Central memory CD8-positive, alpha-beta T cell (primary cell): ENCODE results near the gene OR6B2.
A peak's percentile ranks its signal among the peaks of the same experiment; 100 is the strongest.

Experiments used
- ATAC-seq: fragments of 150-1000 bp; cut with Tn5 transposase; replicated peaks from 2 replicates; pipeline ENCODE4 v1.10.0; 2022; ENCODE audit warnings: mild to moderate bottlenecking, moderate FRiP score, moderate number of reproducible peaks; ENCODE audit not compliant: poor library complexity, severe bottlenecking; ENCODE audit errors: extremely low read depth
- DNase-seq, 2 donors: peaks; one replicate each; pipeline ENCODE4 v3.0.0; 2021; ENCODE audit warnings: low spot score in 2 of 2
- H3K27ac Mint-ChIP-seq: one replicate; pipeline ENCODE4 v1.8.0; 2022; ENCODE audit warnings: low read depth, mild to moderate bottlenecking, moderate library complexity, mixed read lengths
- H3K27me3 Mint-ChIP-seq: one replicate; pipeline ENCODE4 v1.8.0; 2022; ENCODE audit warnings: mixed read lengths
- H3K36me3 Mint-ChIP-seq: one replicate; pipeline ENCODE4 v1.8.0; 2022; ENCODE audit warnings: mild to moderate bottlenecking, moderate library complexity, mixed read lengths; ENCODE audit not compliant: insufficient read depth
- H3K4me1 Mint-ChIP-seq: one replicate; pipeline ENCODE4 v1.8.0; 2022; ENCODE audit warnings: mixed read lengths
- H3K4me3 Mint-ChIP-seq: one replicate; pipeline ENCODE4 v1.8.0; 2022; ENCODE audit warnings: mild to moderate bottlenecking, moderate library complexity, mixed read lengths
- H3K9me3 Mint-ChIP-seq: one replicate; pipeline ENCODE4 v1.8.0; 2022; ENCODE audit warnings: mixed read lengths

OR6B2 gene

DNA sequence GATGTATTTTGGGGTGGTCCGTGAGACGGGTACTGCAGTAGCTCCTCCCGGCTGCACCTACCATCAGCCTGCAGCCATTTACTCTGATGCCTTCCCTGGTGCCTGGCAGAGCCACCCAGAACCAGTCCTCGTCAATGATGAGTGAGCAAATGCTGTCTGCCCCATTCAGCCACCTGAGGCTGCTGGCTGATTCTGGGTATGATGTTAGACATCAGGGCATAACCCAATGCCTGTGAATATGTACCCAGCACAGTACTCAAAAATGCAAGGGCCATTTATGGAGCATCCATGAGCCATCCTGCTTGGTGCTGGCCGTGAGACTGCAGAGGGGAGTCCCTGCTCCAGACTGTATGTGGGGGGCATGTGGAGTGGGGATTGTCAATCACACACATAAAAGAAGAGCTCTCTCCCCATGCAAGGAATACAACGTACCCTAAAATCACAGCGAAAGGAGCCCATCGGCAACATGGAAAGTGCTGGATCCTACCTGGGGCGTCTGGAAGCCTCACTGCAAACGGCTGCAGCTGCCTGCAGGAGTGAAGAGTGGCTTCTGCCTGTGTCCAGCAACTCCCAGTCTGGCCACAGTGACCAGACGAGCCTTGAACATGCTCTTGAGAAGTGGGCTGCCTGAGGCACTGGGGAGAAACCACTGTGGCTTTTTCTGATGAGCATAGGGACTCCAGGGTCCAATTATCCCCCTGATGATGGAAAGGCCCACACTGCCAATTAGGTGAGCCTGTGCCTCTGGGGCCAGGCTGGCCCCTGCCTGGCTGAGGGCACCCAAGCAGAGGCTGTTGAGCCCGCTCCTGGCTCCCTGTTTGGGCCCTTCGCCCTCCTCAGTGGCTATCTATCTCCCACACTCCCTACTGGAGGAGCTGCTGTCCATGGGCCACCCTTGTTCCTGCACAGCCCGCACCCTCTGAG is 2.4 kb upstream of the OR6B2 start:
- H3K9me3 Mint-ChIP-seq: no peaks in the 10 kb centered on the region
- H3K27ac Mint-ChIP-seq: no peak overlapping the region
- H3K4me3 Mint-ChIP-seq: no peak overlapping the region
- no peaks in the 10 kb centered on the region for H3K4me1 Mint-ChIP-seq
- ATAC-seq: no peak
- H3K27me3 Mint-ChIP-seq: peaks cover 61% of the 10 kb centered on the region
- no peak for DNase-seq
- peaks cover 2% of the 10 kb centered on the region for H3K36me3 Mint-ChIP-seq

DNA sequence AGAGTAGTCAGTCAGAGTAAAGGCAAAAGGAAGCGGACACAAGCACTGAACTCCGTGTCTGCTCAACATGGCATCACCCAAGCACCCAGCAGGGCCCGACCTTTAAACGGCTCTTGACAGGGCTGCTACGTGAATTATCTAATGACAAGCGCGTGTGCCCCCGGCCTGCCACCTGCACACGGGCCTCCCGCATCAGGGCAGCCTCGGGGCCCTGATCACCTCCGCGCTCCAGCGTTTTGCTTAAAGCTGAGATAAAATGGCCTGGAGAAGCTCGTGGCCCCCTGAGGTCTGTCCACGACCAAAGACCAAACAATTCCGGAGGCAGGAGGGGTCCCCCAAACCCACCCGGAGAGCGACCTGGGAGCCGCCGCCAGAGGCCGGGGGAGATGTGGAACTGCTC is 5.5 kb downstream of the OR6B2 start:
- no peak for DNase-seq

DNA sequence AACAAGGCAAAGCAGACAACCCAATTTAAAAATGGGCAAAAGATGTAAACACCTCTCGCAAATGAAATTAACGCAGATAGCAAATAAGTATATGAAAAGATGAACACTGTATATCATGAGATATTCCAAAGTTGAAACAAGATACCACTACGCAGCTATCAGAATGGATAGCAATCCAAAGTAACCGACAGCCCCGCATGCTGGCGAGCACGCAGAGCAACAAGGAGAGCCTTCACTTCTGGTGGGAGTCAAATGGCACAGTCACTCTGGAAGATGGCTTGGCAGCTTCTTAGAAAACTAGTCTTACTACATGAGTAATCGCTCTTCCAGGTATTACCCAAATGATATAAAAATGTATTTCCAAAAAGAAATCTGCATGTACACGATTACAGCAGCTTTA is 6.4 kb downstream of the OR6B2 start:
- peaks cover 35% of the 10 kb centered on the region for H3K36me3 Mint-ChIP-seq
- H3K27me3 Mint-ChIP-seq: no peaks in the 10 kb centered on the region
- no peak for DNase-seq
- H3K9me3 Mint-ChIP-seq: no peaks in the 10 kb centered on the region
- peaks cover 31% of the 10 kb centered on the region for H3K4me1 Mint-ChIP-seq
- peak overlapping the region; percentile 93 for H3K27ac Mint-ChIP-seq
- H3K4me3 Mint-ChIP-seq: peak overlapping the region; percentile 91
- no peak for ATAC-seq

More for the DNA sequence above, 5.5 kb downstream of the OR6B2 start:
- ATAC-seq: peak; percentile 52
- Mint-ChIP-seq H3K4me1 (peaks cover 31% of the 10 kb centered on the region), H3K9me3 (no peaks in the 10 kb centered on the region), H3K36me3 (peaks cover 37% of the 10 kb centered on the region), H3K4me3 (peak overlapping the region; percentile 91), H3K27ac (peak overlapping the region; percentile 93), H3K27me3 (peaks cover 9% of the 10 kb centered on the region)

DNA sequence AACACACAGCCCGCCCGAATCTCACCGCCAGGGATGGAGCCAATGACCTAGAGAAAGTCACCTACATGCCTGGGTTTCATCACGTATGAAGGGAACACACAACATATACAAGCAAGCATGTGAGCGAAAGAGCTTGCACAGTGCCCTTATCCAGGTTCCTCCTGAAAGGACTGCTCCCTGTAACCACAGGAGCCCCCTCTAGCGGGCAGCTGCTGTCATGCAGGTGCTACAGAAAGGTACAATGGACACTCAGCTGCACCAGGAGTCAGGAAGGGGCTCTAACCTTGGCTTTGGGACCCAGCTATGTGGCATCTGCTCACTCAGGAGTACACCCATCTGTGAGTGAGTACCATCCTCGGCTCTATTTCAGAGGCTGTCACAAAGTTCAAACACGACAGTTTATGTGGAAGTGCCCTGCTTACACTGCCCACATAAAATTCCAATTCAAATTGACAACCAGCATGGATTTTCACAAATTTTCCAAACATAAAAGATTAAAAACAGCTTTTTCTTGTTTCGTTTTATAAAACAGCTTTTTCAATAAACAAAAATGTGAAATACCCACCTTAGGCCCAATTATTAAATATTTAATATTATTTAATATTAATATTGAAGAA is 8.6 kb downstream of the OR6B2 start:
- ATAC-seq (no peak), DNase-seq (peak in 1 of 2 donors; percentile 22)
- H3K4me3 Mint-ChIP-seq: no peak overlapping the region
- H3K27ac Mint-ChIP-seq: no peak overlapping the region
- peaks cover 37% of the 10 kb centered on the region for H3K4me1 Mint-ChIP-seq
- peaks cover 48% of the 10 kb centered on the region for H3K36me3 Mint-ChIP-seq
- no peaks in the 10 kb centered on the region for H3K27me3 Mint-ChIP-seq
- H3K9me3 Mint-ChIP-seq: no peaks in the 10 kb centered on the region

DNA sequence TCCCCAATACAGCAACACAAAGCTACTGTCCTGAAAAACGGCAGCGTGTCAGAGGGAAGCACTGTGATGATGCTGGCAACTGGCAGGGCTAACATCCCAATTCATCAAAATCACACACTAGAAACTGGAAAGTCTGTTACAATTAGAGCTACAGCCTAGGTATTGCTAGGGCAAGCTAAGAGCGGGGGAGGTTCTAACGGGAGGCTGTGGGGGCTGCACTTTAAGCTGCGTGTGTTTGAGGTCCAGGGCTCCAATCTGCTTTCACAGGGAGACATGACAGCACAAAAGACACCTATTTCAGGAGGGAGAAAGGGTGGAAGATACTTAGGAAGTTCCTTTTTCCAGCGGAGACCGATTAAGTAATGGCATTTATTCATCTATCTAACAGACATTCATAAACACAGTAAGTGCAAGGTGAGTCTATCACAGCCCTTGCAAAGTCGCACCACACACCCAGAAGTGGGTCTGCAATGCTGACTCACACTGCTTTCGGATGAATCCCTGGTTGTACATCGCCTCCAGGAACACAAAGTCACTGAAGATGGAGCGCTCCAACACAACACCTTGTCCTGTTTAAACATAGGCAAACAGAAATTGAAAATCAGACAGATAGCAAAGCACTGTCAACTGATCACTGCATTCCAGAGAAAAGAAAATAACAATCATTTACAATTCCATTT is 12.0 kb downstream of the OR6B2 start:
- ATAC-seq: no peak
- no peak for DNase-seq
- H3K4me1 Mint-ChIP-seq: peaks cover 28% of the 10 kb centered on the region
- H3K36me3 Mint-ChIP-seq: peaks cover 50% of the 10 kb centered on the region
- H3K4me3 Mint-ChIP-seq: no peak overlapping the region
- no peak overlapping the region for H3K27ac Mint-ChIP-seq
- no peaks in the 10 kb centered on the region for H3K27me3 Mint-ChIP-seq
- H3K9me3 Mint-ChIP-seq: no peaks in the 10 kb centered on the region

DNA sequence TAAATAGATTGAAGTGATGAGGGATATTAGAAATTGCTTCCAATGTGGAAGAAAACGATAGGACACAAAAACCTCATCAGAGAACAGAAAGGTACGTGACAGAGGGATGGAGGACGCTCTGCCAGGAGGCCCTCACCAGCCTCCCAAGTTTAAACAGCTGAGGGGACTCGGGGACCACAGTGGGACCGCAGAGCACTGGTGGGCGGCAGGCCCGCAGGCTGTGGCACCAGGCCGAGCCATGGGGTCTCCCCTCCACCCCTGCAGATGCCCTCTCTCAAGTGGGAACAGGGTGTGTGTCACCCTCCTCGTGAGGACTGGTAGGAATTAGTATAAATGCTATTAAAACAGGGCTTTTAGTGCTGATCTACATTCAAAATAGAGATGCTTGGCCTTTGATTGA is 15.9 kb downstream of the OR6B2 start:
- H3K36me3 Mint-ChIP-seq: peaks cover 63% of the 10 kb centered on the region
- peaks cover 12% of the 10 kb centered on the region for H3K4me1 Mint-ChIP-seq
- no peak overlapping the region for H3K27ac Mint-ChIP-seq
- DNase-seq: no peak
- no peak for ATAC-seq
- no peak overlapping the region for H3K4me3 Mint-ChIP-seq
- no peaks in the 10 kb centered on the region for H3K9me3 Mint-ChIP-seq
- no peaks in the 10 kb centered on the region for H3K27me3 Mint-ChIP-seq

DNA sequence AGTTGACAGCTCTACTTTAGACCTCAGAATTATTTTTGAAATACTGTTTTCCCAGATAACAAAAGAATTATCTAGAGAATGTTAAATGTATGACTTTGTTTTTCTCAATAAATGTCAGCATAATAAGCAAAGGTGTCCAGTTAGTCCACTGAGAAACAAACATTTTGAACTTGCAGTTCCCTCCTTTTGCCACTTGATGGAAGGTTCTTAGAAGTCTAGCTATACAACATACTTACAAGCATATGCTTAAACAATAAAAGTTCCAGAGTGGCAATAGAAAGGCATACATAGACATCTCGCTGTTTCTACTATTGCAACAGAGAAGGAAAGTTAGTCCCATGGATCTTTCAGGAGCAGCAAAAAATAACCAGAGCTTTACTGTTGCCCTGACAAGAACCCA is 16.9 kb downstream of the OR6B2 start:
- ATAC-seq: no peak
- no peak for DNase-seq
- H3K36me3 Mint-ChIP-seq: peaks cover 62% of the 10 kb centered on the region
- no peaks in the 10 kb centered on the region for H3K27me3 Mint-ChIP-seq
- no peak overlapping the region for H3K27ac Mint-ChIP-seq
- H3K4me3 Mint-ChIP-seq: no peak overlapping the region
- H3K9me3 Mint-ChIP-seq: no peaks in the 10 kb centered on the region
- peaks cover 12% of the 10 kb centered on the region for H3K4me1 Mint-ChIP-seq

DNA sequence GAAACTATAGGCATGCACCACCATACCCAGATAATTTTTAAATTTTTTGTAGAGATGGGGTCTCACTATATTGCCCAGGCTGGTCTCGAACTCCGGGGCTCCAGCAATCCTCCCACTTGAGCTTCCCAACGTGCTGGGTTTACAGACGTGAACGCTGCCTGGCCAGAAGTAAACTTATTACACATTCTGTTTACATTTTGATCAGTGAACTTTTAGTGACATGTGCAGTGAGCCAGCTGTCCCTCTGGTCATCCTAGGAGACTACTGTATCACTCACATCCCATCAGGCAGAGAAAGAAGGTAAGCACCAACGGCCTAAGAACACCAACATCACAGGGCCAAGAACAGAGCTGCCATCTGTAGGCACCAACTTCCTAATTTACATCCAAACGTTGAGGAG is 27.2 kb downstream of the OR6B2 start:
- no peak overlapping the region for H3K27ac Mint-ChIP-seq
- H3K27me3 Mint-ChIP-seq: no peaks in the 10 kb centered on the region
- DNase-seq: no peak
- no peak overlapping the region for H3K4me3 Mint-ChIP-seq
- H3K9me3 Mint-ChIP-seq: no peaks in the 10 kb centered on the region
- ATAC-seq: no peak
- H3K36me3 Mint-ChIP-seq: peaks cover 55% of the 10 kb centered on the region
- no peaks in the 10 kb centered on the region for H3K4me1 Mint-ChIP-seq

DNA sequence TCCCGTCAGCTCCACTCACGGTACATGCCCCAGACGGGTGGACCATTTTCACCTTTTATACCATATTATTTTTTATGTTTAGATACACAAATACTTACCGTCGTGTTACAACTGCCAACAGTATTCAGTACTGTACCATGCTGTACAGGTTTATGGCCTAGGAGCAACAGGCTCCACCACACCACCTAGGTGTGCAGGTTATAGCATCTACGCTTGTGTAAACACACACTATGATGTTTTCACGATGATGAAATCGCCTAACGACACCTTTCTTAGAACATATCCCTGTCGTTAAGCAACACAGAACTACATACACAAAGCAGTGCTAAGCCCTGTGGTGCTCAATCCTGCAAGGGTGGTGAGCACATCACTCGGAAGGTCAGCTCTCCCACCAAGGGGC is 29.6 kb downstream of the OR6B2 start:
- no peak for ATAC-seq
- H3K4me3 Mint-ChIP-seq: no peak overlapping the region

DNA sequence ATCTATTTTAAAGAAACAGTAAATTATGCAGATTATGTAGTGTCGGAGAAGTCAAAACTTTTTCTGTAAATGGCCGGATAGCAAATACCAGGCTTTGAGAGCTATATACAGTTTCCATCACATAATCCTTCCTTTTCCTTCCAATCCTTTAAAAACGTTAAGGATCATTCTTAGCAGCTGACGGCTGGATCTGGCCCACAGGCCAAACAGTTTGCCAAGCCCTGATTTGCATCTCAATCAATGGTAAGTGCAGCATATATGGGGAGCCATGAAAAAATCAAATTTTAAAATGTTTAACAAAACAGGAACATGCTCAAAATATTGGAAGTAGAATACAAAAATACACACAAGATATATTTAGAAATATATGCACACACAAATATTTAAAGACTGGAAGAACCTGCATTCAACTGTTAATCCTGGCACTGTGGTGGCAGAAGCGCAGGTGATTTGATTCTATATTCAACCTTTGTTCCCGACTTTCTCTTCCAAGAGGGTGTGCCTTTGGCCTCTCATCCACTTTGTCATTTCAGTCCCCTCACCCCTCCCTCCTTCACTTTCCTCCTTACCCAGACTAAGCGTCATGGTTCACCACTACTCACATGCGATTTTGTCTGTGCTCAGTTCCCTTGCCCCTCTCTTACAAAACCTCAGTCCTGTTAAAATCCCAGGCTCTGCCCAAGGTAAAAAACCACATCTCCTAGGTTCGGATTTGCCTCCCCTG is 32.4 kb downstream of the OR6B2 start:
- Mint-ChIP-seq H3K9me3 (no peaks in the 10 kb centered on the region), H3K4me3 (no peak overlapping the region), H3K27ac (peak overlapping the region; percentile 20), H3K27me3 (no peaks in the 10 kb centered on the region), H3K36me3 (peaks cover 34% of the 10 kb centered on the region), H3K4me1 (peaks cover 18% of the 10 kb centered on the region)
- no peak for DNase-seq
- ATAC-seq: no peak

More for the DNA sequence above, 29.6 kb downstream of the OR6B2 start:
- no peaks in the 10 kb centered on the region for H3K27me3 Mint-ChIP-seq
- H3K9me3 Mint-ChIP-seq: no peaks in the 10 kb centered on the region
- H3K4me1 Mint-ChIP-seq: peaks cover 6% of the 10 kb centered on the region
- no peak for DNase-seq
- H3K36me3 Mint-ChIP-seq: peaks cover 40% of the 10 kb centered on the region
- H3K27ac Mint-ChIP-seq: no peak overlapping the region

DNA sequence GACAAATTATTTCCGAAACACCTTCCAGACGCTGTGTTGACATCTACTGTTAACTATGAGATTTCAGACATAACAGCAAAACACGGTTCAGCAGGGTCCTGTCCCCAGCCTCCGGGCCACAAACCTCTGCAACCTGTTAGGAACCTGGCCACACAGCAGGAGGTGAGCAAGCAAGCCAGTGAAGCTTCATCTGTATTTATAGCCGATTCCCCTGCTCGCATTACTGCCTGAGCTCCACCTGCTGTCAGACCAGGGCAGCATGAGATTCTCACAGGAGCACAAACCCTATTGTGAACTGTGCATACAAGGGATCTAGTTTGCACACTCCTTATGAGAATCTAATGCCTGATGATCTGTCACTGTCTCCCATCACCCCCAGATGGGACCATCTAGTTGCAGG is 36.1 kb downstream of the OR6B2 start:
- H3K27me3 Mint-ChIP-seq: no peaks in the 10 kb centered on the region
- no peak for ATAC-seq
- peaks cover 18% of the 10 kb centered on the region for H3K4me1 Mint-ChIP-seq
- no peaks in the 10 kb centered on the region for H3K9me3 Mint-ChIP-seq
- H3K4me3 Mint-ChIP-seq: no peak overlapping the region
- no peak for DNase-seq
- peaks cover 29% of the 10 kb centered on the region for H3K36me3 Mint-ChIP-seq
- H3K27ac Mint-ChIP-seq: no peak overlapping the region

DNA sequence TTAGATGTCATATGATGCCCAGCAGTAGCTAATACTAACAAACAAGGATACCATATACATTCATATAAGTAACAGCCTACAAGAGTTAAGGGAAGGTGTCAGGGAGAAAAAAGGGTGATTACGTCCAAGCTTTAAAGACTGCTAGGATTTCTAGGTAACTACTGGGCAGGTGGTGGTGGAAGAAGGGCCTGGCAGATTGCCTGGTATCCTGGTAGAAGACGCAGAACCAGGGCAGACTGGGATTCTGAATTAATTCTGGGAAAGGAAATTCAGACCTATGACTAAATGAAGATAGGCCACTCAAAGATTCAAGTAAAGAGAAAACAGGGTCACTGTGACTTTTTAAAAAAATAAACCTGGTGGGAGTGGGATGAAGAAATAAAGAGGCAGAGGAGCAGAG is 36.9 kb downstream of the OR6B2 start:
- ATAC-seq (no peak), DNase-seq (no peak)
- Mint-ChIP-seq H3K9me3 (no peaks in the 10 kb centered on the region), H3K4me1 (peaks cover 24% of the 10 kb centered on the region), H3K27me3 (no peaks in the 10 kb centered on the region), H3K36me3 (peaks cover 36% of the 10 kb centered on the region), H3K4me3 (no peak overlapping the region), H3K27ac (peak overlapping the region; percentile 19)
